ENCODE data around the gene RAB27A. TPM values are rescaled to one million over a fixed set of nuclear protein-coding genes. Genes with fewer than 3 reads are reported as not detected.

Gene RAB27A
- total and polyA plus RNA-seq, 2 of the 13 experiments (the other 11 are each of a cell fraction or from before 2014, with no cell fraction given): 3.4 to 8.1 TPM

GRCh38 chr15:55237219-55238130 is 52.1 kb downstream of the RAB27A start:
- H3K27me3 ChIP-seq (ENCODE audit: control insufficient read depth in 1 of 2, insufficient read depth in 2 of 2, low read length in 2 of 2): no peaks in the 10 kb centered on the region
- intact Hi-C loops (cut with micrococcal nuclease; ENCODE audit: unreplicated experiment): no loop called here
- no peak overlapping the region for H3K27ac ChIP-seq (ENCODE audit: extremely low read length, insufficient read depth, low read length)
- POLR2A ChIA-PET: no interaction called here
- H2AFZ ChIP-seq (ENCODE audit: low read length): no peak overlapping the region
- no peak overlapping the region for H3K9ac ChIP-seq (ENCODE audit: insufficient read depth, low read depth, low read length)
- H3K79me2 ChIP-seq (ENCODE audit: insufficient read depth, low read length): no peaks in the 10 kb centered on the region
- H3K9me3 ChIP-seq (ENCODE audit: low read length): no peaks in the 10 kb centered on the region
- H4K20me1 ChIP-seq (ENCODE audit: insufficient read depth, low read length): no peaks in the 10 kb centered on the region
- H3K4me2 ChIP-seq (ENCODE audit: low read depth, low read length): no peak overlapping the region
- no peak overlapping the region for H3K4me3 ChIP-seq (replicated peaks in 1 of 3; ENCODE audit: insufficient read depth in 1 of 3, low read depth in 2 of 3, low read length in 3 of 3)
- no peaks in the 10 kb centered on the region for H3K36me3 ChIP-seq (replicated peaks in 1 of 2; ENCODE audit: control insufficient read depth in 1 of 2, insufficient read depth in 2 of 2, low read length in 2 of 2)
- no TSS peak for BruUV-seq (replicated peaks)
- H3K4me1 ChIP-seq (ENCODE audit: insufficient read depth, low read length): peaks cover 26% of the 10 kb centered on the region
- 94% methylated on average over 6 of the region's 6 CpGs for WGBS (ENCODE audit: low lambda C conversion rate)
- TF ChIP-seq ZNF614 (CRISPR knock-in tag; IDR thresholded peaks at IDR 0.05; ENCODE audit: borderline replicate concordance) (no peak), CAMTA2 (CRISPR knock-in tag; IDR thresholded peaks at IDR 0.05; ENCODE audit: borderline replicate concordance) (no peak), CENPBD1 (CRISPR knock-in tag; IDR thresholded peaks at IDR 0.05; ENCODE audit: borderline replicate concordance, low read depth) (no peak), BRCA1 (CRISPR knock-in tag; IDR thresholded peaks at IDR 0.05) (no peak), KDM3A (CRISPR knock-in tag; IDR thresholded peaks at IDR 0.05; ENCODE audit: low read depth) (no peak), LBX2 (CRISPR knock-in tag; IDR thresholded peaks at IDR 0.05; ENCODE audit: borderline replicate concordance) (no peak), ATRX (CRISPR knock-in tag; IDR thresholded peaks at IDR 0.05; ENCODE audit: borderline replicate concordance) (no peak), TBX3 (IDR thresholded peaks at IDR 0.05; ENCODE audit: borderline replicate concordance) (no peak), SRSF1 (optimal IDR thresholded peaks at IDR 0.05; ENCODE audit: low read depth, low read length) (no peak), ZHX2 (IDR thresholded peaks at IDR 0.05; ENCODE audit: low read depth) (no peak), ZHX2 (CRISPR knock-in tag; IDR thresholded peaks at IDR 0.05; ENCODE audit: borderline replicate concordance) (no peak), ZBTB7B (CRISPR knock-in tag; IDR thresholded peaks at IDR 0.05) (no peak), ZNF841 (CRISPR knock-in tag; IDR thresholded peaks at IDR 0.05; ENCODE audit: borderline replicate concordance) (no peak), NCOA5 (CRISPR knock-in tag; IDR thresholded peaks at IDR 0.05) (no peak), ZNF501 (CRISPR knock-in tag; IDR thresholded peaks at IDR 0.05) (no peak), ZNF382 (CRISPR knock-in tag; IDR thresholded peaks at IDR 0.05; ENCODE audit: borderline replicate concordance) (no peak)
- in situ Hi-C loops (cut with HindIII; ENCODE audit: extremely low pct_ligation_motif_present, low pct_unique_long_range_greater_than_20kb): no loop called here
- CTCF ChIA-PET (ENCODE audit: low intra/inter-chr PET ratio, low total read pairs): no interaction called here
- FAIRE-seq: no peak
- ATAC-seq: no peak
- no peak for DNase-seq (ENCODE audit: low spot score)
